K562 (cell line): ENCODE measurements around the gene UGT3A1.

Source experiments
- BHLHE40 ChIP-seq: IDR thresholded peaks from 2 replicates; pipeline ENCODE4 v1.6.1; 2011; ENCODE audit warnings: low read length, improper control_type of control experiment
- CTCF ChIP-seq, 3 experiments: IDR thresholded peaks in 2 of 3; conservative IDR thresholded peaks in 1 of 3; 2 replicates each; pipeline ENCODE4 v1.5.1; 2011 to 2012; ENCODE audit warnings: low read length in 3 of 3, mild to moderate bottlenecking in 3 of 3, control low read depth in 2 of 3, improper control_type of control experiment in 1 of 3, inconsistent platforms in 1 of 3, low read depth in 1 of 3, mixed read lengths in 1 of 3, moderate library complexity in 1 of 3; ENCODE audit not compliant: insufficient read depth in 2 of 3
- HMGXB4 ChIP-seq: sonication (generic); formaldehyde crosslinking; IDR thresholded peaks from 2 replicates; pipeline ENCODE4 v1.8.1; 2023; ENCODE audit warnings: mild to moderate bottlenecking, missing genetic modification reagents
- MAFK ChIP-seq: IDR thresholded peaks from 2 replicates; pipeline ENCODE4 v1.6.1; 2011; ENCODE audit warnings: low read length, improper control_type of control experiment
- RBM34 ChIP-seq: fragments of 200-400 bp; formaldehyde crosslinking; IDR thresholded peaks from 2 replicates; pipeline ENCODE4 v1.6.1; 2018; ENCODE audit warnings: low read length, borderline replicate concordance; ENCODE audit not compliant: insufficient read depth
- SMAD4 ChIP-seq: fragments of 250-450 bp; sonication (Bioruptor Pico); conservative IDR thresholded peaks from 2 replicates; pipeline ENCODE4 v1.8.0; 2021; ENCODE audit warnings: inconsistent platforms, mild to moderate bottlenecking, moderate library complexity

GRCh38 chr5:35926389-35927051, 64.7 kb downstream of the UGT3A1 start:
- TF ChIP-seq CTCF (IDR thresholded peaks at IDR 0.05 in 2 of 3, conservative IDR thresholded peaks at IDR 0.05 in 1 of 3; ENCODE audit: insufficient read depth in 2 of 3, low read depth in 1 of 3, low read length in 3 of 3) (peak; percentile 67 to 86 (median 81)), MAFK (no peak), HMGXB4 (no peak), RBM34 (no peak), BHLHE40 (no peak), SMAD4 (CRISPR knock-in tag) (no peak)
